Calu3 (cell line): ENCODE results near the gene SLIT3. TPM values are rescaled to one million over a fixed set of nuclear protein-coding genes. Genes with fewer than 3 reads are reported as not detected.

ENCODE experiments used
- BruUV-seq: library from RNA; stranded (reverse); fragments of 400-500 nt; replicated peaks from 2 replicates; lab custom pipeline; 2021; lab: Mats Ljungman, UMichigan
- CTCF ChIA-PET: fragments of 300-600 bp; sonication (Branson Sonifier 250); formaldehyde crosslinking; loops from one replicate; lab custom pipeline; 2022; ENCODE audit warnings: antibody characterized with exemption; lab: Charles Lee
- DNase-seq: peaks from one replicate; pipeline ENCODE4 v3.0.0; 2022
- H3K27ac Mint-ChIP-seq: one replicate; pipeline ENCODE4 v1.8.0; 2022; ENCODE audit warnings: mixed read lengths; ENCODE audit not compliant: unreplicated experiment
- H3K27me3 Mint-ChIP-seq: one replicate; pipeline ENCODE4 v1.8.0; 2022; ENCODE audit warnings: mixed read lengths; ENCODE audit not compliant: unreplicated experiment
- H3K36me3 Mint-ChIP-seq: one replicate; pipeline ENCODE4 v1.8.0; 2022; ENCODE audit warnings: mild to moderate bottlenecking, moderate library complexity, mixed read lengths; ENCODE audit not compliant: insufficient read depth, unreplicated experiment
- H3K4me1 Mint-ChIP-seq: one replicate; pipeline ENCODE4 v1.8.0; 2022; ENCODE audit warnings: mild to moderate bottlenecking, low read depth, mixed read lengths; ENCODE audit not compliant: unreplicated experiment
- H3K4me3 Mint-ChIP-seq: one replicate; pipeline ENCODE4 v1.8.0; 2022; ENCODE audit warnings: mild to moderate bottlenecking, low read depth, moderate library complexity, mixed read lengths; ENCODE audit not compliant: unreplicated experiment
- H3K9me3 Mint-ChIP-seq: one replicate; pipeline ENCODE4 v1.8.0; 2022; ENCODE audit warnings: low read depth, mixed read lengths; ENCODE audit not compliant: unreplicated experiment
- intact Hi-C: fragments of 100-400 bp; cut with micrococcal nuclease; formaldehyde crosslinking; loops from one replicate; pipeline ENCODE4 v1.10.0; 2022; ENCODE audit not compliant: unreplicated experiment
- total RNA-seq: library from RNA; stranded (reverse); gene quantifications from 2 replicates; pipeline ENCODE4 v1.2.3, GENCODE V29; 2022
- TF ChIP-seq, protein P1 (sequence below): fragments of 200-600 bp; IDR thresholded peaks from one replicate; pipeline ENCODE4 v1.8.0; 2022; ENCODE audit warnings: antibody characterized with exemption; ENCODE audit not compliant: unreplicated experiment

SLIT3 gene
- total RNA-seq, 1 experiment from 2014 or later, result not detected

DNA sequence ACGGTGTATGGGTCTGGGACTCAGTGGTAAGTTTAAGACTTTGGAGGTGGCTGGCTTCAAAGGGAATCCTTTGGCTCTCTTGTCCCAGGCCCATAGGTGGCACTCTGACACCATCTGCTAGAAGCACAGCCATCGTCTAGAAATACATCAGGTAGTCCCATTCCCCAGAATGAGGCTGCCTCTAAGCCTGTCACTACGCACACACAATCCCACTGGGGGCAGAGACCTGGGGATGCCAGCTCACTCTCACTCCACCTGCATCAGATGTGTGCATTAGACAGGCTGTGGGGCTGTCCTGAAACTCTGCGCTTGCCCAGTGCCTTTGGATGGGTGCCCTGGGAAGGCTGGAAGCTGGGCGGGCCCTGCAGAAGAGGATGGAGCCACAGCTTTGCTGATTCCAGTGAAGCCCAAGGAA lies 594.3 kb downstream of the SLIT3 start:
- Mint-ChIP-seq H3K27me3 (peaks cover 35% of the 10 kb centered on the region), H3K9me3 (no peaks in the 10 kb centered on the region), H3K4me1 (peaks cover under 1% of the 10 kb centered on the region), H3K4me3 (no peak overlapping the region), H3K27ac (no peak overlapping the region), H3K36me3 (no peaks in the 10 kb centered on the region)
- TF ChIP-seq, protein P1, sequence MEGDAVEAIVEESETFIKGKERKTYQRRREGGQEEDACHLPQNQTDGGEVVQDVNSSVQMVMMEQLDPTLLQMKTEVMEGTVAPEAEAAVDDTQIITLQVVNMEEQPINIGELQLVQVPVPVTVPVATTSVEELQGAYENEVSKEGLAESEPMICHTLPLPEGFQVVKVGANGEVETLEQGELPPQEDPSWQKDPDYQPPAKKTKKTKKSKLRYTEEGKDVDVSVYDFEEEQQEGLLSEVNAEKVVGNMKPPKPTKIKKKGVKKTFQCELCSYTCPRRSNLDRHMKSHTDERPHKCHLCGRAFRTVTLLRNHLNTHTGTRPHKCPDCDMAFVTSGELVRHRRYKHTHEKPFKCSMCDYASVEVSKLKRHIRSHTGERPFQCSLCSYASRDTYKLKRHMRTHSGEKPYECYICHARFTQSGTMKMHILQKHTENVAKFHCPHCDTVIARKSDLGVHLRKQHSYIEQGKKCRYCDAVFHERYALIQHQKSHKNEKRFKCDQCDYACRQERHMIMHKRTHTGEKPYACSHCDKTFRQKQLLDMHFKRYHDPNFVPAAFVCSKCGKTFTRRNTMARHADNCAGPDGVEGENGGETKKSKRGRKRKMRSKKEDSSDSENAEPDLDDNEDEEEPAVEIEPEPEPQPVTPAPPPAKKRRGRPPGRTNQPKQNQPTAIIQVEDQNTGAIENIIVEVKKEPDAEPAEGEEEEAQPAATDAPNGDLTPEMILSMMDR, result peak; percentile 18
- no TSS peak for BruUV-seq
- peak; percentile 66 for DNase-seq
- intact Hi-C loops, result loop anchor here (1.0 to 10.0 kb wide), 5 partner anchors 165 to 878 kb away; partner anchors contain the start of gene SPDL1
- CTCF ChIA-PET, result interaction anchor here (0.9 to 1.5 kb wide), 3 partner anchors 80 to 974 kb away, joined by 3 to 10 read pairs (median 4); no protein-coding TSS in a partner anchor

DNA sequence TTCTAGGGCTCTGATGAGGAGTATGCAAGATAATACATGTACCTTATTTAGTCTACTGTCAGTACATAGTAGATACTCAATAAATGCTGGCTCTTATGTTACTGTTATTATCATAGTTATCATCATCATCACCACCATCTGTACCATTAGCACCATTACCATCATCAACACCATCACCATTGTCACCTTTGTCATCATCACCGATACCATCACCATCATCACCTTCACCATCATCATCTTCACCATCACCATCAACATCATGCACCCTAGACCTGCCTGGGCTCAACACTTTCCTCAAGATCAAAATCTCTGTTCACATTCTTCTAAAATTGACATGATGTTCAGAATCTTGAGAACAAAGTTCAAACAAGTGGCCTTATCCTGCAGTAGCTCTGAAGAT lies 595.6 kb downstream of the SLIT3 start:
- Mint-ChIP-seq H3K27ac (no peak overlapping the region), H3K36me3 (no peaks in the 10 kb centered on the region), H3K9me3 (no peaks in the 10 kb centered on the region), H3K4me3 (no peak overlapping the region), H3K4me1 (no peaks in the 10 kb centered on the region), H3K27me3 (peaks cover 44% of the 10 kb centered on the region)
- CTCF ChIA-PET, result interaction anchor here (0.6 to 1.0 kb wide), 2 partner anchors 18 to 129 kb away, joined by 3 to 5 read pairs; no protein-coding TSS in a partner anchor
- intact Hi-C loops, result loop anchor here (10.0 kb wide), 3 partner anchors 239 to 879 kb away; partner anchors contain the start of gene SPDL1
- no peak for DNase-seq
- no TSS peak for BruUV-seq
- TF ChIP-seq, protein P1, result no peak

DNA sequence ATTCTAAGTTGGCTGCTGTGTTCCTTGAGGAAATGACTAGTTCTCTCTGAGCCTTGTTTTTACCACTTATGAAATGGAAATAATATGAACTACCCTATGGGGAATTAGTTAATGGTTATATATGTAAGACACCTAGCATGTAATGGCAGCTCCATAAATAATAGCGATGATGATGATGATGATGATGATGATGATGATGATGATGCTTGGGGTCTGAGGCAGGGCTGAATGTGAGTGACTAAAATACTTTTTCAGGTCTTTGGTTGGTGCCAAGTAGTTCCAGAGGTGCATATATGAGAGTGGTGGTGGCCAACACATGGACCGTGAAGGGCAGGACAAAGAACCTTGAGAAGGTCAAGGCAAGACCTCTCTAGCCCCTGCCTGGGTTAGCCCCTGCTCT lies 598.4 kb downstream of the SLIT3 start:
- CTCF ChIA-PET, result no interaction called here
- intact Hi-C loops, result loop anchor here (10.0 kb wide), 3 partner anchors 242 to 882 kb away; partner anchors contain the start of gene SPDL1
- TF ChIP-seq, protein P1, result no peak
- DNase-seq, result no peak
- Mint-ChIP-seq H3K4me3 (no peak overlapping the region), H3K4me1 (no peaks in the 10 kb centered on the region), H3K27ac (no peak overlapping the region), H3K9me3 (no peaks in the 10 kb centered on the region), H3K27me3 (peaks cover 72% of the 10 kb centered on the region), H3K36me3 (no peaks in the 10 kb centered on the region)
- no TSS peak for BruUV-seq

DNA sequence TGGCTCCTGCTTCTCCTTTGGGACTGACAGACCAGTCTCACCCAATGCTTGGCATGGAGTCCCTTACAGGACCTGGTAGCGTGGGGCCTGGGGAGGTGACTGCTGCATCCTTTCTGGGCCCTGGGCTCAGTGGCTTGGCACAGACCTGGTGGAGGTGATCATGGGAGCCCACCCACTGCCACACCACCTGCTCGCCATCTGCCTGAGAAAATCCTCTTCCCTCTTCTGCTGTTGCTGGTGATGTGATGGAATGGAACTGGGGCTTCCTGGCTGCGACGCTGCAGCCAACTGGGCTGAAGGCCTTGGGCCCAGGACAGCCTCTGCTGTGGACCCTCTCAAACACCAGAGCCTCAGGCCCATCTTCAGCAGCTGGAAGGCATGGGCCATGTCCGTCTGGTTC lies 599.3 kb downstream of the SLIT3 start:
- CTCF ChIA-PET, result no interaction called here
- Mint-ChIP-seq H3K4me3 (no peak overlapping the region), H3K27ac (no peak overlapping the region), H3K36me3 (no peaks in the 10 kb centered on the region), H3K4me1 (no peaks in the 10 kb centered on the region), H3K9me3 (no peaks in the 10 kb centered on the region), H3K27me3 (peaks cover 81% of the 10 kb centered on the region)
- intact Hi-C loops, result loop anchor here (10.0 kb wide), 3 partner anchors 243 to 883 kb away; partner anchors contain the start of gene SPDL1
- TF ChIP-seq, protein P1, result no peak
- DNase-seq, result no peak
- no TSS peak for BruUV-seq
